ENCODE data around the gene CDK17. TPM values are rescaled to one million over a fixed set of nuclear protein-coding genes. Genes with fewer than 3 reads are reported as not detected.
"Not testable (repeated sequence)": the region's sequence is repeated elsewhere in the genome, so short reads cannot be mapped to it uniquely, and the experiment has no call there.

CDK17 gene
- total and polyA plus RNA-seq, 2 donors, result 16.7 to 127 TPM

DNA sequence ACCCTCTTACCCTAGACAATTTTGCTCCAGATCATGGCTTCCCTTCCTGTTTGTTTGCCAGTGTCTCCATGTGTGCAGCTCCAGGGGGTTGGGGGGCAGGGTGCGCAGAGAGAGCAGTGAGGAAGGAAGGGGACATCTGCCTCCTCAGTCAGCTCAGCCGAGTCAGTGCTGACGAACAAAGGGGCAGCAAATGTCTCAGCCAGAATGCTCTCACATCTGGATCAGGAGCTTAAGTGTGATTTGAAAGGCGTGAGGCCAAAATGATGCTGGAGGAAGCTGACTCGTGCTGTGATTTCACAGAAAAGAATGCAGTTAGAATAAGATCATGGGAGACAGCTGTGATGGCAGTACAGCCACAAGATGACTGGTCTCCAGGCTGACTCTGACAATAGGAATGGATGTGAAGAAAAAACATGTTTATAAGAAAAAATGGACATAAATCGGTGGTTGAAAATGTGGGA, 27.1 kb upstream of the CDK17 start:
- Histone ChIP-seq H3K36me3 (ENCODE audit: insufficient read depth) (no peaks in the 10 kb centered on the region), H3K4me3 (ENCODE audit: low read depth, low read length) (no peak overlapping the region), H3K27ac (ENCODE audit: low read depth) (peak overlapping the region; percentile 31), H3K4me1 (ENCODE audit: insufficient read depth) (no peaks in the 10 kb centered on the region)
- WGBS, result 20% methylated on average over 6 of the region's 6 CpGs
- no peak for DNase-seq (ENCODE audit: extremely low spot score)

DNA sequence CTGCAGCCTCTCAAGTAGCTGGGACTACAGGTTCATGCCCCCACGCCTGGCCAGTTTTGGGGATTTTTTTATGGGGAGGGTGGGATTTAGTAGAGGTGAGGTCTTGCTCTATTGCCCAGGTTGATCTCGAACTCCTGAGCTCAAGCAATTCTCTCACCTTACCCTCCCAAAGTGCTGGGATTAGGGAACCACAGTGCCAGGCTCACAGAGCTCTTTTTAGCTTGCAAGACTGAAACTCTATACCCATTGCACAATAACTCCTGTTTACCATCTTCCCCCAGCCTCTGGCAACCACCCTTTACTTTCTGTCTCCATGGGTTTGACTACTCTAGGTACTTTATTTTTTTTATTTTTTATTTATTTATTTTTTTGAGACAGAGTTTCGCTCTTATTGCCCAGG, 25.7 kb upstream of the CDK17 start:
- H3K36me3 ChIP-seq (ENCODE audit: insufficient read depth), result no peaks in the 10 kb centered on the region
- 93% methylated on average over 3 of the region's 3 CpGs for WGBS
- H3K4me3 ChIP-seq (ENCODE audit: low read depth, low read length), result no peak overlapping the region
- H3K4me1 ChIP-seq (ENCODE audit: insufficient read depth), result no peaks in the 10 kb centered on the region
- no peak for DNase-seq (ENCODE audit: extremely low spot score)
- H3K27ac ChIP-seq (ENCODE audit: low read depth), result no peak overlapping the region

DNA sequence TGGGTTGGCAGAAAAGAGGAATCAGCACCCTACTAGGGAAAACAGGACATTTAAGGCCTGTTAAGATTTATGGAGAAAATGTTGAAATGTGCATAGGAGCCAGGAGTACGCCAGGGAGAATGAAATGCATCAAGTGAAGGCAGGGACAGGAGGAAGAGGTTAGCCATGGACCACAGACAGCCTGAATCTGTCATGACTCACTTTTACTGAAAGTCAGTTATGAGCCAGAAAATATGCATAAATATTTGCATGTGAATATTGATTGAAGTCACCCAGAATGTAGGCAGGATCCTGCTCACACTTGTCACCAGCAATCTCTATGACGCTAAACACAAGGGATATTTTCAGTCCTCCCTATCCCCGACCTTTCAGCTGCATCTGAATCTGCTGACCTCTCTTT, 25.1 kb upstream of the CDK17 start:
- Histone ChIP-seq H3K27ac (ENCODE audit: low read depth) (no peak overlapping the region), H3K4me1 (ENCODE audit: insufficient read depth) (no peaks in the 10 kb centered on the region), H3K4me3 (ENCODE audit: low read depth, low read length) (no peak overlapping the region), H3K36me3 (ENCODE audit: insufficient read depth) (no peaks in the 10 kb centered on the region)
- no peak for DNase-seq (ENCODE audit: extremely low spot score)
- 75% methylated on average over 3 of the region's 3 CpGs for WGBS

DNA sequence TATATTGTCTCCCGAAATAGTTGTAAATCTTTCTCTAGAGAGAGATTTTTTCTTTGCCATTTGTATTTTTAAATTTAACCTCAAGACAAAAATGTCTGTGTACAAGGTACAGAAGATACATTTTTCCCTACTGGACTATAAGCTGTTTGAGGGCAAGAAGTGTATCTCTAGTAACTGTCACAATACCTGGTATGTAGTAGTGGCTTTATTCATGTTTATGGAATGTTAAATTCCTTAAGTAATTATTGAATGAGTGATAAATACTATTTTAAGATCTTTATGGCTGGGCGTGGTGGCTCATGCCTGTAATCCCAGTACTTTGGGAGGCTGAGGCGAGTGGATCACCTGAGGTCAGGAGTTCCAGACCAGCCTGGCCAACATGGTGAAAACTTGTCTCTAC, 24.4 kb upstream of the CDK17 start:
- DNase-seq (ENCODE audit: extremely low spot score), result no peak
- Histone ChIP-seq H3K27ac (ENCODE audit: low read depth) (no peak overlapping the region), H3K4me3 (ENCODE audit: low read depth, low read length) (no peak overlapping the region), H3K36me3 (ENCODE audit: insufficient read depth) (no peaks in the 10 kb centered on the region), H3K4me1 (ENCODE audit: insufficient read depth) (no peaks in the 10 kb centered on the region)
- 97% methylated on average over 3 of the region's 3 CpGs for WGBS

DNA sequence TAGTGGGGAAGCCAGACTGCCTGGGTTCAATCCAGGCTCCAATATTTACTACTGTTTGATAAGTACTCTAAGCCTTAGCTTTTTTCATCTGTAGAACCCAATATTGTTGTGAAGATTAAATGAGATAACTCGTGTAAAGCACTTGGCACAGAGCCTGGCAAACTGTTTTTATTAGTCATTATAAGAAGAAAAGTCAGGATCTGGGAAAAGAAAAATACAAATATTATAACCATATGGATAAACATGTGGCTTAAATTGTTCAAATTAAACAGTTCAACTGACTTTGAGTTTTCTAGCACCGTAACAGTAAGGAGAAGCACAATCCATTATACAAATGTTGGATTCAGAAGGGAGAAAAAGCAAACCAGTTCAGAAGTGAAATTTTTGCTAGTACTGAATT, 22.0 kb upstream of the CDK17 start:
- WGBS, result 28% methylated on average over 2 of the region's 2 CpGs
- H3K27ac ChIP-seq (ENCODE audit: low read depth), result no peak overlapping the region
- no peaks in the 10 kb centered on the region for H3K36me3 ChIP-seq (ENCODE audit: insufficient read depth)
- no peak overlapping the region for H3K4me3 ChIP-seq (ENCODE audit: low read depth, low read length)
- no peak for DNase-seq (ENCODE audit: extremely low spot score)
- H3K4me1 ChIP-seq (ENCODE audit: insufficient read depth), result no peaks in the 10 kb centered on the region

DNA sequence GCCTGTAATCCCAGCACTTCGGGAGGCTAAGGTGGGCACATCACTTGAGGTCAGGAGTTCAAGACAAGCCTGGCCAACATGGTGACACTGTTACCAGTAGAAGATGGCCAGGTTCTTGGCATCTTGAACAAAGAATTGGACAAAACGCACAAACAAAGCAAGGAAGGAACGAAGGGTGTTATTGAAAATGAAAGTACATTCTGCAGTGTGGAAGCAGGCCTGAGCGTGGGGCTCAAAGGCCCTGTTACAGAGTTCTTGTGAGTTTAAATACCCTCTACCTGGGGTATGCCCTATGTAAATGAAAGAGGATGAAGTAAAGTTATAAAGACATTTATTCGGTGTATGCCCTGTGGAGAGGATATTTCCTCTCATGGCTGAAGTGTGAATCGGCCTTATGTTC, 20.8 kb upstream of the CDK17 start:
- Histone ChIP-seq H3K36me3 (ENCODE audit: insufficient read depth) (no peaks in the 10 kb centered on the region), H3K27ac (ENCODE audit: low read depth) (no peak overlapping the region), H3K4me3 (ENCODE audit: low read depth, low read length) (no peak overlapping the region), H3K4me1 (ENCODE audit: insufficient read depth) (no peaks in the 10 kb centered on the region)
- DNase-seq (ENCODE audit: extremely low spot score), result no peak
- 85% methylated on average over 6 of the region's 6 CpGs for WGBS

DNA sequence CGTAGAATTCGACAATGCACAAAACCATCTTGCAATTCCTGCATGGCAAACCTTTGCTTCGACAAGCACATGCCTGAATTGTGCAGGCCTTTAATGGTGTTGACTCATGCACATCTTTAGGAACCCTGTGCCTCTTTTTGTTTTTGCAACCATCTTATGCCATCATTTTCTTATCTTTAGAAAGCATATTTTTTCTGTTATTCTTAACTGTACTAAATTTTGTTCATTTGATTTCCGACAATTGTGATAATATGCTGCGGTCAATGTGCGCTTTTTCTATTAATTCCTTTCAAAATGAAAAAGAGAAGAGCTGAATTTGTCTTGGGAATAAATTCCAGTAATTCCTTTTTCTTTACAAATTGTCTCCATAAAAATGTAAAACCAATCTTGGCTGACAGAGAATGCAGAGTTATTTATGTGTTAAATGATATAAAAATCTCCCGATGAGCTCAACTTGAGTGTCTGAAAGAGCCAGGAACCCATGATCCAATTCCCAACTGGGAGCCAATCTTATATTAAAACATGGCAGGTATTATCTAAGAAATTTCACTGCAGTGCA, 20.1 kb upstream of the CDK17 start:
- Histone ChIP-seq H3K27ac (ENCODE audit: low read depth) (no peak overlapping the region), H3K4me1 (ENCODE audit: insufficient read depth) (no peaks in the 10 kb centered on the region), H3K36me3 (ENCODE audit: insufficient read depth) (no peaks in the 10 kb centered on the region), H3K4me3 (ENCODE audit: low read depth, low read length) (no peak overlapping the region)
- no peak for DNase-seq (ENCODE audit: extremely low spot score)
- WGBS, result 86% methylated on average over 7 of the region's 7 CpGs

DNA sequence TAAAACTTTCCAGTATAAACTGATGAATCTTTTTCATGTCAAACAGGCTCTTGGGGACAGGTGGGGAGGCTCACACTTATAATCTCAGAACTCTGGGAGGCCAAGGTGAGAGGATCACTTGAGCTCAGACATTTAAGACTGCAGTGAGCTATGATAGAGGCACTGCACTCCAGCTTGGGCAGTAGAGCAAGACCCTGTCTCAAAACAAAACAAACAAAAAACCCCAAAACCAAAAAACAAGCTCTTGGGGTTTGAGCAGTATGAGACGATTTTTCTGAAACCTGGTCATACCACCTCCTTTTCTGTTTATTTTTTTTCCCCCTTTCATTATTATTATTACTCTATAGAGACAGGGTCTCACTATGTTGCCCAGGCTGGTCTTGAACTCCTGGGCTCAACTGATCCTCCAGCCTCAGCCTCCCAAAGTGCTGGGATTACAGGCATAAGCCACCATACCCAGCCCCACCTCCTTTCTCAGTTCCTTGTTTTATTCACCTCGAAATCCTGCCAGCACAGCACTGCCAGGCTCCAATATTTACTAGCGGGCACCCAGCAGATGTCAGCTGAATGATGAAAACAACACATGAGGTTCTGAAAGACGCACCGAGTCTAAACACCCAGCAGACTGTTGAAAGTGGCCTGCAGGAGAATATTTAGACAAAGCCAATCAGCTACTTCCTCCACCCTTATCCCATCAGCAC, 19.5 kb upstream of the CDK17 start:
- WGBS, result 90% methylated on average over 5 of the region's 5 CpGs
- Histone ChIP-seq H3K4me3 (ENCODE audit: low read depth, low read length) (no peak overlapping the region), H3K36me3 (ENCODE audit: insufficient read depth) (no peaks in the 10 kb centered on the region), H3K27ac (ENCODE audit: low read depth) (no peak overlapping the region), H3K4me1 (ENCODE audit: insufficient read depth) (no peaks in the 10 kb centered on the region)
- no peak for DNase-seq (ENCODE audit: extremely low spot score)

DNA sequence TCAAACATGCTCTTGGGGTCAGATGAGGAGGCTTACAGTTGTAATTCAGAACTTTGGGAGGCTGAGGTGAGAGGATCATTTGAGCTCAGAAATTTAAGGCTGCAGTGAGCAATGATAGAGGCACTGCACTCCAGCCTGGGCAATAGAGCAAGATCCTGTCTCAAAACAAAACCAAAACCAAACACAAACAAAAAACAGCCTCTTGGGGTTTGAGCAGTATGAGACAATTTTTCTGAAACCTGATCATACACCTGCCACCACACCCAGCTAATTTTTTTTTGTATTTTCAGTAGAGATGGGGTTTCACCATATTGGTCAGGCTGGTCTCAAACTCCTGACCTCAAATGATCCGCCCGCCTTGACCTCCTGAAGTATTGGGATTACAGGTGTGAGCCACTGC, 17.4 kb upstream of the CDK17 start:
- not testable (repeated sequence) for H3K27ac ChIP-seq (ENCODE audit: low read depth); DNase-seq (ENCODE audit: extremely low spot score); H3K4me3 ChIP-seq (ENCODE audit: low read depth, low read length); H3K36me3 ChIP-seq (ENCODE audit: insufficient read depth); H3K4me1 ChIP-seq (ENCODE audit: insufficient read depth)
- WGBS, result 97% methylated on average over 2 of the region's 2 CpGs

DNA sequence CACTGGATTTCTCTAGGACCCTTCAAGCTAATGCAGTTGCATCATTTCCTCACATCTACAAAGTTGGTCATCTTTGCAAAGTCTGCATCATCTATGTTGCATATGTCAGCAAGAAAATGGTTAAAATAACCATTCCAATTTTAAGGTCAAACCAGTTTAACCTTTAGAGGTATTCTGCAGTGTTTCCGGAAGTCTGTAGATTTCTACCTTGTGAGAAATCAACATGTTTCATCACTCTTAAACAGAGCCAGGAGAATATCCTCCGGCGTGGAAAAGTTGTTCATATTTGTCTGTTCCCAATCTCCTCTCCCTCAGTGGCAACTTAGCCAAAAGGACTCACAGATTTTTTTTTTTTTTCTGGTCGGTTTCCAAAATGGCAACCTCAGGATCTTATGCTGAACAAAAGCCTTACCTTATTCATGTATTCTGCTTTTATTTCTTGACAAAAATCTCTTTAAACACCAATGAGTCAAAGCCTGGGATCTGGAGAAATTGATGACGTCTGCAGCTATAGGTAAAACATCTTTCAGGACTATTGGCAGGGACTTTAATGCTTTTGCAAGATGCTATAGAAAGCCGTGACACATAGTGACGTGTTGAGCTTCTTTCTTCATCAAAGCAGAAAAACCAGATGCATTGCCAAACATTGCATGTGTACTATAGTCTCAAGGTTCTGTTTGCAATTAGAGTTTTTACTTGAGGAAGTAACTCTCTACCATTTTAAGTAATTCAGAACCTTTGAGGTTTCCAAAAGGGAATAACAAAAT, 16.0 kb upstream of the CDK17 start:
- DNase-seq (ENCODE audit: extremely low spot score), result no peak
- no peak overlapping the region for H3K27ac ChIP-seq (ENCODE audit: low read depth)
- no peak overlapping the region for H3K4me3 ChIP-seq (ENCODE audit: low read depth, low read length)
- H3K36me3 ChIP-seq (ENCODE audit: insufficient read depth), result no peaks in the 10 kb centered on the region
- WGBS, result 74% methylated on average over 7 of the region's 7 CpGs
- H3K4me1 ChIP-seq (ENCODE audit: insufficient read depth), result no peaks in the 10 kb centered on the region

DNA sequence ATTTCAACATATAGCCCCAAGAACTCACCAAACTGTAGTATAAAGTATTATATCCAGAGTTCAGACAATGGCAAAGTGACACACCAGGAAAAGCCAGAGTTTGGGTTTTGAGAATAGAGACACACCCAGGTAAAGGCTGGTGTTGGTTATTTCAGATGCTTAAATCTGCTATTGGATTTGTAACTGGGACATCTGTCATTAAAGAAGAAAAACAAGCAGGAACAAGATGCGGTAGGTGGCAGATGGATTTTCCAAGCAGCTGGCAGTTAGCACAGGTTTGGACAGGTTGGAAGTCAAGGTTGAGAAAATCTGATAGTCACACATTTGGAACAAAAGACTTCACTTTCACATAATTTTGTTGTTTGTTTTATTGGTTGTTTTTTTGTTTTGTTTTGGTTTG, 14.4 kb upstream of the CDK17 start:
- 94% methylated on average over 1 of the region's 1 CpG for whole genome bisulfite sequencing
- no peak overlapping the region for H3K27ac ChIP-seq (ENCODE audit: low read depth)
- H3K36me3 ChIP-seq (ENCODE audit: insufficient read depth), result no peaks in the 10 kb centered on the region
- H3K4me3 ChIP-seq (ENCODE audit: low read depth, low read length), result no peak overlapping the region
- DNase-seq (ENCODE audit: extremely low spot score), result no peak
- H3K4me1 ChIP-seq (ENCODE audit: insufficient read depth), result no peaks in the 10 kb centered on the region

DNA sequence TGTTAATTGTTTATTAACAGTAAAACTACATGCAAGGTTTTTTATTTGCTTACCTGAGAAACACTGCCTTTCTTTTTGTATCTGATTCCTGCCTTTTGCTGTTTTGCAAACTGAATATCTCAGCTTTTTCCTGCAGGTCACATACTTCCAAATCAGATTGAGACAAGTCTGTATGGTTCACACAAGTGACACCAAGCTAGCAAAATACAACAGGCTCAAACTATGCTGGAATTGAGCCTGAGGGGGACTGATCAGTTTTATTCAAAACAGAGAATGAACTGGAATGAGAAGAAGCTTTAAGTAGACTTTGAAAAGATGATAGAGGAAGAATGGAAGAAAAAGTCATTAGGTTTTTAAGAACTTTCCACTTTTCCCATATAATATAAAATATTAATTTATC, 12.2 kb upstream of the CDK17 start:
- no peaks in the 10 kb centered on the region for H3K4me1 ChIP-seq (ENCODE audit: insufficient read depth)
- no peak for DNase-seq (ENCODE audit: extremely low spot score)
- H3K36me3 ChIP-seq (ENCODE audit: insufficient read depth), result no peaks in the 10 kb centered on the region
- no peak overlapping the region for H3K4me3 ChIP-seq (ENCODE audit: low read depth, low read length)
- no peak overlapping the region for H3K27ac ChIP-seq (ENCODE audit: low read depth)

DNA sequence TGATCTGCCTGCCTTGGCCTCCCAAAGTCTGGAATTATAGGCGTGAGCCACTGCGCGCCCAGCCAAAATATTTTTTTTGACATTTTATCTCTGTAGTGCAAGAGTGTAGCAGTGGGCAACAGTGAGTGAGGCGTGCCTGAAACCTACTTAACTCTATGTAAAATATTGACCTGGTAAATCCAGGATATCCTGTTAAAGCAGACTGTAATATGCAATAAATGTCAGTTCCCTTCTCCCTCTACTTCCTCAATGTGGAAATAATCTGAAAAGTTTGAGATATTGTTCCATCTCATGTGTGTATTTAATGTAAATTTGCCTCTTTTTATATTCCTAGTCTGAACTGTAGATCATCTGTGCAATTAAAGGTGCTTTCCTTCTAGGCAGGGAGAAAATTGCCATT, 9.5 kb upstream of the CDK17 start:
- Histone ChIP-seq H3K27ac (ENCODE audit: low read depth) (no peak overlapping the region), H3K36me3 (ENCODE audit: insufficient read depth) (no peaks in the 10 kb centered on the region), H3K4me1 (ENCODE audit: insufficient read depth) (no peaks in the 10 kb centered on the region), H3K4me3 (ENCODE audit: low read depth, low read length) (no peak overlapping the region)
- WGBS, result 69% methylated on average over 4 of the region's 4 CpGs
- DNase-seq (ENCODE audit: extremely low spot score), result no peak

DNA sequence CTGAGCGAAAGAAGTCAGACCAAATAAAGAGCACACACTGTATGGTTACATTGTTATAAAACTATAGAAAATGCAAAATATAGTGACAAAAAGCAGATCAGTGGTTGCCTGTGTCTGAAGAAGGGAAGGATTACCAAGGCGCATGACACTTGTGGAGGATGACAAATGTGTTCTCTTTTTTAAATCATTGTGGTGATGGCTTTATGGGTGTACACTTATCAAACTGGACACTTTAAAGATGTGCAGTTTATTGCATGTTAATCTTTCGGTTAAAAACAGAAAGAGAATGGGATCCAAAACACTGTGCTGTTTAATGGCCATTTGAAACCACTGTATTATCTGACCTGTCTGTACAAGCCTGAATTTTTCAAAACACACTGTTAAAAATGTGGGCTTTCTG, 8.8 kb upstream of the CDK17 start:
- Histone ChIP-seq H3K27ac (ENCODE audit: low read depth) (no peak overlapping the region), H3K4me3 (ENCODE audit: low read depth, low read length) (no peak overlapping the region), H3K4me1 (ENCODE audit: insufficient read depth) (no peaks in the 10 kb centered on the region), H3K36me3 (ENCODE audit: insufficient read depth) (no peaks in the 10 kb centered on the region)
- WGBS, result 59% methylated on average over 3 of the region's 3 CpGs
- DNase-seq (ENCODE audit: extremely low spot score), result no peak
